Gastroesophageal sphincter (tissue), 4 donors: ENCODE data around the gene PCDH9. TPM values are rescaled to one million over a fixed set of nuclear protein-coding genes. Genes with fewer than 3 reads are reported as not detected.

ENCODE experiments used
- ATAC-seq: fragments of 150-250 bp; one replicate; pipeline ENCODE4 v1.9.1; 2016; ENCODE audit warnings: mild to moderate bottlenecking, moderate library complexity
- H3K27ac ChIP-seq, 4 donors: fragments of 200-600 bp; sonication (generic) in 3 of 4; 1 replicate in 3 of 4; 2 replicates in 1 of 4; pipeline ENCODE4 v1.5.1; 2016 to 2019
- H3K27me3 ChIP-seq: fragments of 200-600 bp; sonication (generic); one replicate; pipeline ENCODE4 v1.5.1; 2019
- H3K36me3 ChIP-seq, 2 donors: fragments of 200-600 bp; sonication (generic); one replicate each; pipeline ENCODE4 v1.5.1; 2019; ENCODE audit warnings: control low read depth in 1 of 2
- H3K4me1 ChIP-seq, 3 donors: fragments of 200-600 bp; sonication (generic); 1 replicate in 2 of 3; 2 replicates in 1 of 3; pipeline ENCODE4 v1.5.1; 2016 to 2019; ENCODE audit warnings: control low read depth in 2 of 3
- H3K4me3 ChIP-seq, 2 donors: fragments of 200-600 bp; sonication (generic); one replicate each; pipeline ENCODE4 v1.5.1; 2019; ENCODE audit warnings: mild to moderate bottlenecking in 1 of 2, moderate library complexity in 1 of 2
- H3K9me3 ChIP-seq, 3 donors: fragments of 200-600 bp; sonication (generic); one replicate each; pipeline ENCODE4 v1.5.1; 2017 to 2019; ENCODE audit warnings: control low read depth in 2 of 3
- EP300 ChIP-seq: sonication (generic); formaldehyde crosslinking; IDR thresholded peaks from one replicate; pipeline ENCODE4 v1.6.1; 2017; ENCODE audit warnings: antibody characterized with exemption, mild to moderate bottlenecking
- POLR2A ChIP-seq, 2 donors: fragments of 450-650 bp; IDR thresholded peaks; one replicate each; pipeline ENCODE4 v1.6.1; 2017; ENCODE audit warnings: antibody characterized with exemption in 2 of 2, mild to moderate bottlenecking in 2 of 2, moderate library complexity in 1 of 2
- POLR2AphosphoS5 ChIP-seq: sonication (generic); formaldehyde crosslinking; IDR thresholded peaks from one replicate; pipeline ENCODE4 v1.6.1; 2017; ENCODE audit warnings: antibody characterized with exemption
- WGBS, 2 donors: methylation state at CpG; one replicate each; pipeline ENCODE4 v1.1.5; 2018; ENCODE audit warnings: low coverage in 1 of 2; 5-methylcytosine and 5-hydroxymethylcytosine counted together
- total RNA-seq, 4 donors: library from RNA; depleted of rRNA; stranded (reverse); fragments of >200 nt; gene quantifications; one replicate each; pipeline ENCODE4 v1.1.0, GENCODE V29; 2016
- TF ChIP-seq, protein P1 (sequence below), 4 experiments: fragments of 200-600 bp in 2 of 4; fragments of 450-650 bp in 2 of 4; sonication (generic) in 1 of 4; IDR thresholded peaks; one replicate each; pipeline ENCODE4 v1.5.1; 2017 to 2019; ENCODE audit warnings: antibody characterized with exemption in 4 of 4, mild to moderate bottlenecking in 2 of 4, moderate library complexity in 2 of 4

Gene PCDH9
- total RNA-seq, 4 donors from 2014 or later, result 52.9 to 141 (median 56.5) TPM

DNA sequence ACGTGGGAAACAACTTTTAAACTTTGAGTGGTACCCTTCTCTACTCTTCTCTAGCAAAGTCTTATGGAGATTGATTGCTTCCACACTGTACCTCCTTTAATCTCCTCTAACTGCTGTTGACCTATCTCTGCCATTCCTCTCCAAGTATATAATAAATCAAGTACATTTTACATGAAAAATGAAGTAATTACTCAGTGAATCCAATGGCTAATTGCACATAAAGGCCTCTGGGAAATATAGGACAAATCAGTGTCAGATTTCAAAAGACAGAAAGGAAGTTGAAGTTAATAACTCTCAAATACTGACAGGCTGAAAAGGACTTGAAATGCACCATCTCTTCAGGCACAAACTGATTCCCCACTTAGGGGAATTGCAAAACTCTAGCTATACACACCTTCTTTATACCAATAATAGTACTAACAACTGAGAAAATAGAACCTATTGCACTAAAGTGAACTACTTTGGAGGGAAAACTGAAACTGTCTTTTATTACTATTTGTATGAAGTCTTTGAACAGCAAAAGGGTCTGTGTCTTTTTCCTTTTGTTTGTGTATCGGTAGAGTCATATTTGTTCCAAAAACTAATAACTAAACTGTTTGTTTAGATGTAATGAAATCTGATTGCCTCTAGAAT is 701.1 kb downstream of the PCDH9 start:
- Histone ChIP-seq H3K27ac (no peak overlapping the region), H3K27me3 (no peaks in the 10 kb centered on the region), H3K4me3 (no peak overlapping the region), H3K4me1 (no peaks in the 10 kb centered on the region), H3K9me3 (no peaks in the 10 kb centered on the region), H3K36me3 (no peaks in the 10 kb centered on the region)
- TF ChIP-seq, protein P1, sequence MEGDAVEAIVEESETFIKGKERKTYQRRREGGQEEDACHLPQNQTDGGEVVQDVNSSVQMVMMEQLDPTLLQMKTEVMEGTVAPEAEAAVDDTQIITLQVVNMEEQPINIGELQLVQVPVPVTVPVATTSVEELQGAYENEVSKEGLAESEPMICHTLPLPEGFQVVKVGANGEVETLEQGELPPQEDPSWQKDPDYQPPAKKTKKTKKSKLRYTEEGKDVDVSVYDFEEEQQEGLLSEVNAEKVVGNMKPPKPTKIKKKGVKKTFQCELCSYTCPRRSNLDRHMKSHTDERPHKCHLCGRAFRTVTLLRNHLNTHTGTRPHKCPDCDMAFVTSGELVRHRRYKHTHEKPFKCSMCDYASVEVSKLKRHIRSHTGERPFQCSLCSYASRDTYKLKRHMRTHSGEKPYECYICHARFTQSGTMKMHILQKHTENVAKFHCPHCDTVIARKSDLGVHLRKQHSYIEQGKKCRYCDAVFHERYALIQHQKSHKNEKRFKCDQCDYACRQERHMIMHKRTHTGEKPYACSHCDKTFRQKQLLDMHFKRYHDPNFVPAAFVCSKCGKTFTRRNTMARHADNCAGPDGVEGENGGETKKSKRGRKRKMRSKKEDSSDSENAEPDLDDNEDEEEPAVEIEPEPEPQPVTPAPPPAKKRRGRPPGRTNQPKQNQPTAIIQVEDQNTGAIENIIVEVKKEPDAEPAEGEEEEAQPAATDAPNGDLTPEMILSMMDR (IDR thresholded peaks at IDR 0.05), result no peak
- TF ChIP-seq EP300, result no peak
- 63 to 66% methylated on average over 2 of the region's 2 CpGs for WGBS, 2 donors
- no peak for ATAC-seq

- no peaks in the 10 kb centered on the region for H3K36me3 ChIP-seq
- no peaks in the 10 kb centered on the region for H3K9me3 ChIP-seq
- 73 to 91% methylated on average over 4 to 5 of the region's 5 CpGs for WGBS, 2 donors
- H3K27me3 ChIP-seq, result no peaks in the 10 kb centered on the region
- H3K4me1 ChIP-seq, result no peaks in the 10 kb centered on the region
- H3K4me3 ChIP-seq, result no peak overlapping the region
- H3K27ac ChIP-seq, result no peak overlapping the region
- TF ChIP-seq EP300 (no peak), POLR2A (IDR thresholded peaks at IDR 0.05) (no peak), POLR2AphosphoS5 (no peak)
- TF ChIP-seq, protein P1 (IDR thresholded peaks at IDR 0.05), result no peak
- no peak for ATAC-seq
Observed at GRCh38 chr13:66528180-66528579, 702.0 kb downstream of the PCDH9 start.

DNA sequence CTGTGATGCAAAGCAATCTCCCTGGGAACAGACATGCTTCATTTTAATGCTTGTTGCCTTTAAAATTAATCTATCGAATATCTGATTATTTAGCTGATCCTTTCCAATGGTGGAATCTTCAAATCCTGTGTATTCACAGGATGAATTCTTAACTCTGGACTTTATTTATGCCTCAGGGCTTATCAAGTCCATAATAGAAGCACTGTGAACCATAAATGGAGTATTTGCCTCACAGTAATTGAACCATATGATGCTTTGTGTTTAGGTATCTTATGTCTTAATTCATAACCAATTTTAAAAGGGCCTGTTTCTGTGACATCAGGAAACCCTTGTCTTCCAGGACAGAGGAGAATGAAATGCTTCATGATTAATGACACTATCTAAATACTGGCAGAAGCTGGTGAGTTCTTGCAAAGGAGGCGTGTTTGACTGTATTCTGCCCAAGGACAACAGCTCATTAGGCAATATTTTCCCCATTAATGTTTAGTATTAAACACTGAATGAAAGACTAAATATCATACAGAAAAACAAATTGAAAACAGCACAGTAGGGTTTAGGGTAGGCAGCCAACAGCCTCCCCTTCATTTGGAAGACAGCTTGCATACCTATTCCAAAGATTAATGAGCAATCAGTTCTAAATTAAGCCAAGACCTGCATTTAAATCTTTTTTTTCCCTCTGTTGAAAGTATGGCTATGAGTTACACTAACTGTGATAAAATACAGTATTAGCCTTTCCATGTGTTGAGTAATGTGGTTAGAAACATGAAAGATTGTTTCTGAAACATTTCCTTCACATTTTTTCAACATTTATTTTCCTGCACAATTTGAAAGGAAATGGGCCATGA is 709.4 kb downstream of the PCDH9 start:
- TF ChIP-seq, protein P1 (IDR thresholded peaks at IDR 0.05), result no peak
- TF ChIP-seq EP300 (no peak), POLR2A (IDR thresholded peaks at IDR 0.05) (no peak), POLR2AphosphoS5 (no peak)
- no peak overlapping the region for H3K27ac ChIP-seq
- ATAC-seq, result no peak
- no peaks in the 10 kb centered on the region for H3K36me3 ChIP-seq
- H3K4me3 ChIP-seq, result no peak overlapping the region
- no peaks in the 10 kb centered on the region for H3K27me3 ChIP-seq
- 38% methylated on average over 1 of the region's 2 CpGs; no CpG with 5 or more reads in 1 of the 2 donors for WGBS, 2 donors
- peaks cover 0 to 5% (median 5%) of the 10 kb centered on the region in 3 donors for H3K4me1 ChIP-seq
- no peaks in the 10 kb centered on the region for H3K9me3 ChIP-seq

GRCh38 chr13:66519259-66519658 is 710.9 kb downstream of the PCDH9 start:
- WGBS, 2 donors, result 89 to 93% methylated on average over 4 of the region's 4 CpGs
- Histone ChIP-seq H3K4me3 (no peak overlapping the region), H3K36me3 (no peaks in the 10 kb centered on the region), H3K9me3 (no peaks in the 10 kb centered on the region), H3K27me3 (no peaks in the 10 kb centered on the region), H3K27ac (no peak overlapping the region), H3K4me1 (peaks cover 0 to 5% (median 5%) of the 10 kb centered on the region in 3 donors)
- TF ChIP-seq POLR2AphosphoS5 (no peak), POLR2A (IDR thresholded peaks at IDR 0.05) (no peak), EP300 (no peak)
- TF ChIP-seq, protein P1 (IDR thresholded peaks at IDR 0.05), result no peak
- no peak for ATAC-seq
